HepG2 (cell line): Measurements from ENCODE around the gene CTSA. TPM values are rescaled to one million over a fixed set of nuclear protein-coding genes. Genes with fewer than 3 reads are reported as not detected.

Experiments used
- ATF3 ChIP-seq: sonication (generic); formaldehyde crosslinking; IDR thresholded peaks from 2 replicates; pipeline ENCODE4 v1.4.0; 2020; ENCODE audit warnings: missing genetic modification reagents
- CHD4 ChIP-seq: fragments of 200-600 bp; sonication (generic); IDR thresholded peaks from 2 replicates; pipeline ENCODE4 v1.7.0; 2017; ENCODE audit warnings: mild to moderate bottlenecking, low read length, borderline replicate concordance
- ELK4 ChIP-seq: sonication (generic); formaldehyde crosslinking; IDR thresholded peaks from 2 replicates; pipeline ENCODE4 v1.9.0; 2021; ENCODE audit warnings: missing genetic modification reagents, borderline replicate concordance
- ETV5 ChIP-seq: IDR thresholded peaks from 2 replicates; pipeline ENCODE4 v1.6.1; 2018; ENCODE audit warnings: missing biosample characterization, missing genetic modification reagents, inconsistent platforms, borderline replicate concordance
- FOSL1 ChIP-seq: sonication (generic); formaldehyde crosslinking; IDR thresholded peaks from 2 replicates; pipeline ENCODE4 v1.9.0; 2021; ENCODE audit warnings: missing genetic modification reagents, borderline replicate concordance
- FOSL2 ChIP-seq: sonication (generic); formaldehyde crosslinking; IDR thresholded peaks from 2 replicates; pipeline ENCODE4 v1.4.0; 2020; ENCODE audit warnings: missing genetic modification reagents
- GMEB2 ChIP-seq: IDR thresholded peaks from 2 replicates; pipeline ENCODE4 v1.6.1; 2016; ENCODE audit warnings: missing biosample characterization, missing genetic modification reagents, low read depth
- NCOA1 ChIP-seq: sonication (generic); formaldehyde crosslinking; IDR thresholded peaks from 2 replicates; pipeline ENCODE4 v1.9.0; 2021; ENCODE audit warnings: missing genetic modification reagents
- ONECUT2 ChIP-seq: sonication (generic); formaldehyde crosslinking; IDR thresholded peaks from 2 replicates; pipeline ENCODE4 v1.4.0; 2020; ENCODE audit warnings: missing genetic modification reagents
- PCBP1 ChIP-seq: fragments of 200-400 bp; formaldehyde crosslinking; IDR thresholded peaks from 2 replicates; pipeline ENCODE4 v1.6.1; 2017; ENCODE audit warnings: mild to moderate bottlenecking, low read depth, low read length, borderline replicate concordance
- RARG ChIP-seq: sonication (generic); formaldehyde crosslinking; IDR thresholded peaks from 2 replicates; pipeline ENCODE4 v1.4.0; 2020; ENCODE audit warnings: low read depth, mild to moderate bottlenecking, missing genetic modification reagents
- SALL1 ChIP-seq: sonication (generic); formaldehyde crosslinking; IDR thresholded peaks from 2 replicates; pipeline ENCODE4 v1.8.0; 2022; ENCODE audit warnings: mild to moderate bottlenecking, missing genetic modification reagents
- SAP130 ChIP-seq: IDR thresholded peaks from 2 replicates; pipeline ENCODE4 v1.6.1; 2016; ENCODE audit warnings: low read depth
- TIGD3 ChIP-seq: sonication (generic); formaldehyde crosslinking; IDR thresholded peaks from 2 replicates; pipeline ENCODE4 v1.5.1; 2020; ENCODE audit warnings: mild to moderate bottlenecking, missing genetic modification reagents, borderline replicate concordance
- XBP1 ChIP-seq: sonication (generic); formaldehyde crosslinking; IDR thresholded peaks from 2 replicates; pipeline ENCODE4 v1.5.0; 2020; ENCODE audit warnings: missing genetic modification reagents
- ZBTB33 ChIP-seq: sonication (generic); formaldehyde crosslinking; IDR thresholded peaks from 2 replicates; pipeline ENCODE4 v1.4.0; 2020; ENCODE audit warnings: missing genetic modification reagents
- ZNF205 ChIP-seq: IDR thresholded peaks from 2 replicates; pipeline ENCODE4 v1.6.1; 2018; ENCODE audit warnings: missing biosample characterization, missing genetic modification reagents
- ZNF230 ChIP-seq: sonication (generic); formaldehyde crosslinking; IDR thresholded peaks from 2 replicates; pipeline ENCODE4 v1.4.0; 2020; ENCODE audit warnings: mild to moderate bottlenecking, missing genetic modification reagents
- ZNF276 ChIP-seq: sonication (generic); formaldehyde crosslinking; IDR thresholded peaks from 2 replicates; pipeline ENCODE4 v1.4.0; 2020; ENCODE audit warnings: mild to moderate bottlenecking, low read depth, missing genetic modification reagents
- ZNF367 ChIP-seq: sonication (generic); formaldehyde crosslinking; IDR thresholded peaks from 2 replicates; pipeline ENCODE4 v1.4.0; 2020; ENCODE audit warnings: missing genetic modification reagents, borderline replicate concordance
- ZNF577 ChIP-seq: sonication (generic); formaldehyde crosslinking; IDR thresholded peaks from 2 replicates; pipeline ENCODE4 v1.4.0; 2020; ENCODE audit warnings: mild to moderate bottlenecking, low read depth, missing genetic modification reagents, borderline replicate concordance
- ZNF713 ChIP-seq: sonication (generic); formaldehyde crosslinking; IDR thresholded peaks from 2 replicates; pipeline ENCODE4 v1.4.0; 2020; ENCODE audit warnings: mild to moderate bottlenecking, missing genetic modification reagents
- ZNF782 ChIP-seq: sonication (generic); formaldehyde crosslinking; IDR thresholded peaks from 2 replicates; pipeline ENCODE4 v1.4.0; 2020; ENCODE audit warnings: missing genetic modification reagents, mild to moderate bottlenecking, borderline replicate concordance
- polyA plus RNA-seq, 8 experiments: library from polyadenylated mRNA; depleted of rRNA in 3 of 8; stranded (reverse) in 7 of 8; unstranded in 1 of 8; fragments of >200 nt; fragmentation: Illumina TruSeq in 4 of 8; extraction: Trizol in 4 of 8; gene quantifications; 2 replicates each; pipeline versions ENCODE4 v1.2.1 to v1.2.3, GENCODE V29; 2011 to 2016; ENCODE audit warnings: low read depth in 4 of 8, missing spikeins in 1 of 8, mixed read lengths in 1 of 8; ENCODE audit not compliant: insufficient read depth in 1 of 8
- total RNA-seq, 5 experiments: library from RNA; depleted of rRNA; stranded (reverse); fragments of >200 nt; fragmentation: Illumina TruSeq; extraction: Trizol; gene quantifications; 2 replicates each; pipeline ENCODE4 v1.2.3, GENCODE V29; 2016; ENCODE audit warnings: low read depth in 1 of 5

Gene CTSA
- total and polyA plus RNA-seq, 2 of the 13 experiments (the other 11 are each of a cell fraction or from before 2014, with no cell fraction given), result 202 to 231 TPM

- TF ChIP-seq GMEB2 (CRISPR knock-in tag) (no peak), SALL1 (no peak), FOSL1 (CRISPR knock-in tag) (no peak), ZBTB33 (peak; percentile 97), ZNF230 (CRISPR knock-in tag) (no peak), ZNF782 (CRISPR knock-in tag) (no peak), ATF3 (CRISPR knock-in tag) (0 out of 2 replicates have a peak, but pooled peaks have one; percentile 10), ZNF276 (no peak), ETV5 (CRISPR knock-in tag) (0 out of 2 replicates have a peak, but pooled peaks have one; percentile 8), XBP1 (CRISPR knock-in tag) (no peak), NCOA1 (CRISPR knock-in tag) (no peak), CHD4 (no peak), ZNF577 (no peak), FOSL2 (CRISPR knock-in tag) (peak; percentile 49), RARG (CRISPR knock-in tag) (no peak), ZNF367 (no peak), SAP130 (CRISPR knock-in tag) (no peak), PCBP1 (no peak), ZNF205 (CRISPR knock-in tag) (no peak), TIGD3 (CRISPR knock-in tag) (no peak), ELK4 (no peak), ZNF713 (no peak), ONECUT2 (no peak)
These were observed 54.6 kb downstream of the CTSA start (continued) for GRCh38 chr20:45945678-45946148.
